ENCODE results near the gene OR8B8.
"Not testable (repeated sequence)": the region's sequence is repeated elsewhere in the genome, so short reads cannot be mapped to it uniquely, and the experiment has no call there.

OR8B8 gene, protein sequence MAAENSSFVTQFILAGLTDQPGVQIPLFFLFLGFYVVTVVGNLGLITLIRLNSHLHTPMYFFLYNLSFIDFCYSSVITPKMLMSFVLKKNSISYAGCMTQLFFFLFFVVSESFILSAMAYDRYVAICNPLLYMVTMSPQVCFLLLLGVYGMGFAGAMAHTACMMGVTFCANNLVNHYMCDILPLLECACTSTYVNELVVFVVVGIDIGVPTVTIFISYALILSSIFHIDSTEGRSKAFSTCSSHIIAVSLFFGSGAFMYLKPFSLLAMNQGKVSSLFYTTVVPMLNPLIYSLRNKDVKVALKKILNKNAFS

DNA sequence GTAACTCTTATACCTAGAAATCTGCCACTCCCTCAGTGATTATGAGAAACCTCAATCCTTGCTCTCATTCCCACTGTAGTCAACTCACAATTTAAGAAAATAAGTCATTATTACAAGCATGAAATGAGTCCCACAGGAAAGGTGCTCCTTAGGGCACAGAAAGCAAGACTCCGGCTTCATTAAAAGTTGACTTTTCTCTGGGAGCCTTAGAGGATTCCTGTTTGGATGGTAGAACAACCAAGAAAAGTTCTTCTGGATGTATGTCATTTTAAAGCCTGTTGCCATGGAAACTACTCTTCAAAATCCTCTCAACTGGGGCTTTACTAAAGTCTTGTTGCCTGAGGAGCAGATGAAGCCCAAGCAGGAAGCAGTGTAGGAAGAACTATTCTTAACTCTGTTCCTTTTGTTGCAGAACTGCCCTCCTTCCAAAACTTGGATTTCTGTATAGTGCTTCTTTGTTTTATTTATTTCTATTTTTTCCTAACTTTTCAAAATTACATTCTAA is at the start of gene OR8B8:
Gene OR8B8 (minus strand): TSS at position 51 of the 505 bp plus-strand sequence. CDS start 4,611 bp downstream, outside the sequence.
- no peak for DNase-seq

GRCh38 chr11:124493016-124493655 is 47.6 kb upstream of the OR8B8 start:
- no peak for DNase-seq

GRCh38 chr11:124483422-124483821 is 37.9 kb upstream of the OR8B8 start:
- DNase-seq = no peak

DNA sequence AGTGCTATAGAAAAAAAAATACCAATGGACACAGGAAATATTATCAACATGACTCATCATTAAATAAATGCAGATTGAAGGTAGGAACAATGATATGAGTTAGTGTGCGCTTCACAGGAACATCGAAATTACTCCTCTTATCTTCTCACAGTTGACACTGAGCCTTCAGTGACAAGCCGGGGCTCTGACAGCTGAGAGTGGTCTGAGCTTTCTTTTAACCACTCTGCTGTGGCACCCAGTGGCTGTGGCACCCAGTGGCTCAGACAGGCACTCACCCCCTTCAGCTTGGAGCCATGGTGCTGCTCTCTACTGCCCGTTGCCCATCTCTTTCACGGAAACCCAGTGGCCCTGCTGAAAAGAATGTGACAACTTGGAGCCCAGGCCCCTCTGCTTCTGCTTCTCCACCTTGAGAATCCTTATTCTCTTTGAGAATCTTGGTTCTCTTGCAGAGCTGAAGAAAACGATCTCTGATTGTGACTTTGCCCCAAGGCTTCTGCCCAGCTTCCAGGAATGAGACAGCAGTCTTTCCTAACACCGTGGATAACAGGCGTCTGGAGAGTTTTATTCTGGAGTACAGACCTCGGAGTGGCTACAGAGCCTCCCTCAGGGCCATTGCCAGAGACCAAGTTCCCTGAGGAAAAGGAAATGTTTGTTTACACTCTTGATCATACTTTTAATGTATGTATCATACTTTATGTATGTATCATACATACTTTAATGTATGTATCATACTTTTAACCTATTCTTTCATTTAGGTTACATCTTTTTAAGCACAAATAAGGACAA is 37.1 kb upstream of the OR8B8 start:
- DNase-seq = no peak

DNA sequence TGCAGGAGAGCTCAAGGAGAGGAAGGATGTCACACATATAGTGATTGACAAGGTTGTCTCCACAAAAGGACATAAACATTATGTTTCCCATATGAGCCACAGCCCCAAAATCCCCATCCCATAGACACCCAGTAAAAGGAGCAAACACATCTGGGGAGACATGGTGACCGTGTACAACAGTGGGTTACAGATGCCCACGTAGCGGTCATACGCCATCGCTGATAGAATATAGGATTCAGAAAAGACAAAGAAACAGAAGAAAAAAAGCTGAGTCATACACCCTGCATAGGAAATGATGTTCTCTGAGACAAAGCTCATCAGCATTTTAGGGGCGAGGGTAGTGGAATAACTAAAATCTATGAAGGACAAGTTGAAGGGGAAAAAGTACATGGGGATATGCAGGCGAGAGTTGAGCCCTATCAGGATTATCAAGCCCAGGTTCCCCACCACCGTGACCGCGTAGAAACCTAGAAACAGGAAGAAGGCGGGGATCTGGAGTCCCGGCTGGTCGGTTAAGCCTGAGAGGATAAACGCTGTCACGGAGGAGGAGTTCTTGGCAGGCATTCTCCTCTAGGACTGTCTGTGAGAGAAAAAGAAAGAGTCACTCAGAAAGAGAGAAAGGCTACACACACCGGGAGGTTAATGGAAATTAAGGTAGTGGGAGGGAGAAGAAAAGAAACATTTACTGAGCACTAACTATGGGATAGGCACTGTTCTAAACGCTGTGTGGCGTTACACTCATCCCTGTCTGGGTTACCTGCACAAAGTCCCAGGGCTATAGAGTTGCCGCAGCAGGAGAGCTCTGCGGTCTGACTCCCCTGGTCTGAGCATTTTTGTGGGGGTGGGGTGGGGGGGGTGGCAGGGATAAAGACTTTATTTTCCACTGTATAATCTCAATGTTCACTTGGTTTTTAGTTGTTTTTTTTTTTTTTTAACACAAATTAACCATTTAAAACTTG is 36.1 kb upstream of the OR8B8 start:
- DNase-seq = no peak

DNA sequence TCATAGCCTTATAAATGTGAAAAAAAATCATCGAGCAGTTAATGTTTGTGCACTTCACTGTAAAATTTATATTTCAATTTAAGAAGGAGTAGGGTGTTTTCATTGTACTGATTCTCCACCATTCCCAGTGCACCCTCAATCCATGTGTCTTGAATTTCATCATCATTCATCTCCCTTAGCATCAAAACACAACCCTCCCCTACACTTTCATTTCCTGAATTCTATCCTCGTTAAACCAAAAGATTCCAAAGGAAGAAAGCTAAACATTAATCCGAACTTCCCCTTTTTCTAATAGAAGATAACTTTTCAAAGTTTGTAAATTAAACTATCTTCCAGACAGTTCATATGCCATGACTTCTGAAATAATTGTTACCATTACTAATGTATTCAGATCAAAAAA is 34.1 kb upstream of the OR8B8 start:
- no peak for DNase-seq

- DNase-seq = no peak
Observed at GRCh38 chr11:124475265-124475664, 29.8 kb upstream of the OR8B8 start.

GRCh38 chr11:124474779-124475178 is 29.3 kb upstream of the OR8B8 start:
- no peak for DNase-seq

- no peak for DNase-seq
Observed at GRCh38 chr11:124474079-124474478, 28.6 kb upstream of the OR8B8 start.

GRCh38 chr11:124473476-124473875 is 28.0 kb upstream of the OR8B8 start:
- no peak for DNase-seq

DNA sequence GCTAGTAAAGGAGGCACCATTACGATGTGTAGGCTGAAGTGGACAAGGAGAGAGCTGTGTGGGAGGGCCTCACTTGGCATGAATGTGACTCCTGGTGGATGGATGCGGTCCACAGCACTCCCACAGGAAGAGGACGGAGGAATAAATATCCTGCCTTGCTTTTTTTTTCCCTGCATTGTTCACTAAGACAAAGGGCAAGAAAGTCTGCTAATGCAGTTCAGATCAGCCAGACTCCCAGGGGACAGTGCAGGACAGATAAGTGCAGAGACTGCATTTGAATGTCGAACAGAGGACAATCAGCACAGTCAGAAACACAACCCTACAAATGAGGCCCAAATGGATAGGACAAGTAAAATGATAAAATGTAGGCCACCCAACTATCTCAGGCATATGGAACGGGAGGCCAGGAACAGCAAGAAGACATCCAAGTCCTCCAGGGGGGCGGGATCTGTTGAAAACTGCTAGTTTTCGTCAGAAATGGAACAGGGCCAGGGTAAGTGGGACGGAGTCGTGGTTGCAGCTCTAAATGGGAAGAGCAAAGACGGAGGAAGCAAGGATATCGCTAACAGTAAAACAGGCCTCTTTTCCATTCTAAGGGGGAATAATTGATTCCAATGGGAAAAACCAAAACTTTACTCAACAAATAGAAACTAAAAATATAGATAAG is 25.2 kb upstream of the OR8B8 start:
- DNase-seq = no peak

- no peak for DNase-seq
Observed at GRCh38 chr11:124467381-124467927, 22.0 kb upstream of the OR8B8 start.

GRCh38 chr11:124465368-124465767 is 19.9 kb upstream of the OR8B8 start:
- no peak for DNase-seq

GRCh38 chr11:124463990-124464389 is 18.5 kb upstream of the OR8B8 start:
- no peak for DNase-seq

GRCh38 chr11:124463324-124463723 is 17.8 kb upstream of the OR8B8 start:
- DNase-seq = no peak

DNA sequence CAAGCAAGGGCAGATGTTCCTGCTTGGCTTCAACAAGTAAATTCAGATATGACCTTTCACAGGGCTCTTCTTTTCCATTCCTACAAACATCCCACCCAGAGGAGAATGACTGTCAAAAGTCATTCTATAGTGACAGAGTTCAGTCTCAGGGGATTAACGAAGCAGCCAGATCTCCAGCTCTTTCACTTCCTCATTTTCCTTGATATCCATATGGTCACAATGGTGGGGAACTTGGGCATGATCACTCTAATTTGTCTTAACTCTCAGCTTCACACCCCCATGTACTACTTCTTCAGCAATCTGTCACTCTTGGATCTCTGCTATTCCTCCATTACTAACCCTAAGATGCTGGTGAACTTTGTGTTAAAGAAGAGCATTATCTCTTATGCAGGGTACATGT is 15.0 kb upstream of the OR8B8 start:
- no peak for DNase-seq

DNA sequence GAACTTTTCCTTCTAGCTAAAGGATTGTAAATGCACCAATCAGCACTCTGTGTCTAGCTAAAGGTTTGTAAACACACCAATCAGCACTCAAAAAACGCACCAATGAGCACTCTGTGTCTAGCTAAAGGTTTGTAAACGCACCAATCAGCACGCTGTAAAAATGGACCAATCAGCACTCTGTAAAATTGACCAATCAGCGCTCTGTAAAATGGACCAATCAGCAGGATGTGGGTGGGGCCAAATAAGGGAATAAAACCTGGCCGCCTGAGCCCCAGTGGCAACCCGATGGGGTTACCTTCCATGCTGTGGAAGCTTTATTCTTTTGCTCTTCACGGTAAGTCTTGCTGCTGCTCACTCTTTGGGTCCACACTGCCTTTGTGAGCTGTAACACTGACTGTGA is 13.9 kb upstream of the OR8B8 start:
- not testable (repeated sequence) for DNase-seq

GRCh38 chr11:124454552-124454951 is 9.1 kb upstream of the OR8B8 start:
- DNase-seq = no peak

DNA sequence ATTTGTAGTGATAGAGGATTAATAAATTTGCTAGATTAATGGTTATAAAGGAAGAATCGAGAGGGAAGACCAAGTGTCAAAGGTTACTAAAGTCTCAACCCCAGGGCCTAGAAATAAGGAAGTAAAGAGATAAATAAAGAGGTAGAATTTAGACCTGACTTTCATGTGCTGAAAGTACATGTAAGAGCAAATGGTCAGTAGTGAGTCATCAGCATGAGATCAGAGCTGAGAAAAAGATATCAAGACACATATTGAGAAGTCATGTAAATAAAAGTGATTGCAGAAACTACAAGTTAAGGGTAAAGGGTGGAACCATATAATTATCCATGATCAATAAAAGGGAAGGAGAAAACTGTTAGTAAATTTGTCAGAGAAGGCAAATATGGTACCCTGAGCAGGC is 1.4 kb upstream of the OR8B8 start:
- DNase-seq = no peak

- no peak for DNase-seq
Observed at GRCh38 chr11:124442847-124443246, 2.6 kb downstream of the OR8B8 start.

DNA sequence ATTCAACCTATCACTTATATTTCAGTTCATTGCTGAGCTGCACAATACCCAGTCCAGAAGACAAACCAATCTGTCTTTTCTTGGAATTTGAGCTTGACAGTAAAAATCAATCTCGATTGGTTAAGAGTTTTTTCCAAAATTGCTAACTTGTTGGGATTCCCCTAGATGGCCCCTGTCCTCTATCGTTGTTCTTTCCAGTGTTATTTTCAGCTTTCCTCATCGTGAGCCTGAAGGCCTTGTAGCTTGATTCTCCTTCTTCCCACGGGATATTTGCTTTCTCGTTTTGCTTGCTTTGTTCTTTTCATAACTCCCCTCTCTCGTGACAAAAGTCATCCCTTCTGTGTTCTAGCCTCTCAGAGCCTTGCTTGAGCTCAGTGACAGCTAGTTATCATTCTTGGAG is 3.1 kb downstream of the OR8B8 start:
- DNase-seq = no peak

DNA sequence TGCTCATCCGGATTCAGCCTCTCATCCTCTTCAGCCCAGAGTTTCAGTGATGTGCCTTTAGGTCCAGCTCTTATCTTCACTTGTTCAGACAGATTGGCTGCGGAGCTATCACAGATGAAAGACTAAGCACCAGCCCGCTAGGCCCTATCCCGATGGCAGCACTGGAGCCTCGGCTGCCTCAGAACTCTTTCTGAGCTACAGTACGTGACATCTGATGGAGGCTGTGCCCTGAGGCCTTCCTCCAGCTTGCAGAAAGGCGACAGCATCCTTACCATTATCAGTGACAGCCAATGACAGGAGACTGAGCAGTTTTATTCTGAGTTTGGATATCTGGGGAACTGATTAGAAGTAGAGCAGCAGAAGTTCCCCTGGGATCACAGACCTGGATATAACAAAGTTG is 4.0 kb downstream of the OR8B8 start:
- DNase-seq = no peak

Measured in 8988T (cell line).